HPDE6-E6E7 (cell line): ENCODE results near the gene OSBPL2.

Experiments used
- DNase-seq: peaks from one replicate; pipeline ENCODE4 v3.0.0; 2011; ENCODE audit warnings: missing footprints; ENCODE audit errors: extremely low spot score

The OSBPL2 gene

DNA sequence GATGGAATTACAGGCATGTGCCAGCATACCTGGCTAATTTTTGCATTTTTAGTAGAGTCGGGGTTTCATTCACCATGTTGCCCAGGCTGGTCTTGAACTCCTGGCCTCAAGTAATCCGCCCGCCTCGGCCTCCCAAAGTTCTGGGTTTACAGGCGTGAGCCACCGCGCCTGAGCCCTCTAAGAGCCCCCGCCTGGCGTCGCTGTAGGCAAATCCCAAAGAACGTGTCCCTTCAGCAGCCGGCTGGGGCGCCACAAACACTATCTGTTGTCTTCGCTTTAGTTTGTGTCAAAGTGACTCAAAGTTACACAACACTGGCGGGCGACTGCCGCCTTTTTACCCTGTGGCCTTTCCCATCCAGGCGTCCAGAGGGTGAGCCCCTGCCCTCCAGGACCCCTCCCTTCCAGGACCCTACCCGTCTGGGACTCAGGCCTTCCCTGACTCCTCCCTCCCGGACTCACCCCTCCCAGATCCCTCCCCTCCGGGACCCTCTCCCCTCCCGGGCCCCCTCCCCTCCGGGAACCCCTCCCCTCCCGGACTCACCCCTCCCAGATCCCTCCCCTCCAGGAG, 63.5 kb downstream of the OSBPL2 start:
- peak; percentile 96 for DNase-seq

DNA sequence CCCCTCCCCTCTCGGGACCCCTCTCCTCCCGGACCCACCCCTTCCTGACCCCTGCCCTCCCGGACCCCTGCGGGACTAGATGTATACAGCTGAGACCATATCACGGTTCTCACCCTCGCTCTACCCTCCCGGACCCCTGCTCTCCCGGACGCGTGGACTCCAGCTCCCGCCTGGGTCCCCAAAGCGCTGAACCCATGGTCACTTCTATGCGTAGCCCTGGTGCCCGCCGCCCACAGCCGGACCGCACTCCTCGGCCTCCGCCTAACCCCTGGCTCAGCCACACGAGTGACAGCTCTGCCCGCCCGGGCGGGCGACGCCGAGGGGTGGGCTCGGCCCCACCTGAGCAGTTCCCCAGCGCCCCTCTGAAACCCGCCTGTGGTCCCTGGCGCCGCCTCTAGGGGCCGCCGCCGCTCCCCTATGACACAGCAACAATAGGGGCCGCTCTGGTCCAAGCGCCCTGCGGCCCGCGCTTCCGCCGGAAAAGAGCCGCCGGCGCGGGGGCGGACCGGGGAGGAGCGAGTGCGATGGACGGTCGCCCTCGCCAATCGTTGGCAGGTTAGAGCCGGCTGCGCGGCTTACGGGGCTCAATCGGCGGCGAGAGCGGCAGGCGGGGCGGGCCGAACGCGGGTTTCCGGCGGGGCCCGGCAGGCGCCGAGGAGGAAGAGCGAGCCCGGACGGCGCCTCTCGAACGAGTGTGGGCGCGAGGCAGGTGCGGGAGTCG, 64.2 kb downstream of the OSBPL2 start, which contains the start of gene ADRM1:
ADRM1 (plus strand) TSS at position 657 of the 721 bp plus-strand sequence. CDS start 572 bp downstream, outside the sequence.
- DNase-seq = peak; percentile 99

DNA sequence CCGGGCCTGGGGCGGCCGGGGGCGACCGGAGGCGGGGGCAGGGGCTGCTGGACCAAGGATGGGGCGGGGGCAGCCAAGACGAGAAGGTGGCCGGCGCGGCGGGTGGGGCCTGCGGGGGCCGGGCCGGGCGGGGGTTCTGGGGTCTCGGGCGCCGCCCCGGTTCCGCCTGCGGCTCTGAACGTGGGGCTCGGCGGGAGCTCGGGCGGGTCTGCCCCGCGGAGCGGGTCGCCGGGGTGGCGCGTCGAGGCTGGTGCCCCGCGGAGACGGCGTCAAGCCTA, 64.7 kb downstream of the OSBPL2 start:
- no peak for DNase-seq

DNA sequence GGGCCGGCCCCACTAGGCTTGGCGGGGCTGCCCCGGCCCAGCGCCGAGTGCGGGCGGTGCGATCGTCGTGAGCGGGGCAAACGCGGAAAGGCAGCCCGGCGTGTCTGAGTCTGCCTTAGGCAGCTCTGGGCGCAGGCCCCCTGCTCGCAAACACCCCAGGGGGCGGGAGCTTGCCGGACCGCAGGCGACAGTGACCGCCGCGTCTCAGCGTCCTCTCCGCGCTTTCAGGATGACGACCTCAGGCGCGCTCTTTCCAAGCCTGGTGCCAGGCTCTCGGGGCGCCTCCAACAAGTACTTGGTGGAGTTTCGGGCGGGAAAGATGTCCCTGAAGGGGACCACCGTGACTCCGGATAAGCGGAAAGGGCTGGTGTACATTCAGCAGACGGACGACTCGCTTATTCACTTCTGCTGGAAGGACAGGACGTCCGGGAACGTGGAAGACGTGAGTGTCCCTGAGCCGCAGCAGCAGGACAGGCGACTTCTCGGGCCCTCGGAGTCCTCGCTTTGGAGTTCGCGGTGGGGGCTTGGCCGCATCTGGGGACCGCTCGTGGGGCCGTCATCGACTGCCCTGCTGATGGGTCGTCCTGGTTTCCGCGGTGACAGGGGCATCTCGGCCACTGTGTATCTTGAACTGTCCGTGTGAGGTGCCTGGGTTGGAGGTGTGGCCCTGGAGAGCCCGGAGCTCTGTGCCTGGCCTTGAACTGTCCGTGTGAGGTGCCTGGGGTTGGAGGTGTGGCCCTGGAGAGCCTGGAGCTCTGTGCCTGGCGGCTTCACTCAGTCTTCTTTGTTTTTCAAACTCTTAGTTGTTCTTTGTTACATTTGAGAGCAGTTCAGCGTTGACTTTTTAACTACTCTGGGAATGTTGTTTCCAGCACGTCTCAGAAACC, 65.3 kb downstream of the OSBPL2 start:
- no peak for DNase-seq

DNA sequence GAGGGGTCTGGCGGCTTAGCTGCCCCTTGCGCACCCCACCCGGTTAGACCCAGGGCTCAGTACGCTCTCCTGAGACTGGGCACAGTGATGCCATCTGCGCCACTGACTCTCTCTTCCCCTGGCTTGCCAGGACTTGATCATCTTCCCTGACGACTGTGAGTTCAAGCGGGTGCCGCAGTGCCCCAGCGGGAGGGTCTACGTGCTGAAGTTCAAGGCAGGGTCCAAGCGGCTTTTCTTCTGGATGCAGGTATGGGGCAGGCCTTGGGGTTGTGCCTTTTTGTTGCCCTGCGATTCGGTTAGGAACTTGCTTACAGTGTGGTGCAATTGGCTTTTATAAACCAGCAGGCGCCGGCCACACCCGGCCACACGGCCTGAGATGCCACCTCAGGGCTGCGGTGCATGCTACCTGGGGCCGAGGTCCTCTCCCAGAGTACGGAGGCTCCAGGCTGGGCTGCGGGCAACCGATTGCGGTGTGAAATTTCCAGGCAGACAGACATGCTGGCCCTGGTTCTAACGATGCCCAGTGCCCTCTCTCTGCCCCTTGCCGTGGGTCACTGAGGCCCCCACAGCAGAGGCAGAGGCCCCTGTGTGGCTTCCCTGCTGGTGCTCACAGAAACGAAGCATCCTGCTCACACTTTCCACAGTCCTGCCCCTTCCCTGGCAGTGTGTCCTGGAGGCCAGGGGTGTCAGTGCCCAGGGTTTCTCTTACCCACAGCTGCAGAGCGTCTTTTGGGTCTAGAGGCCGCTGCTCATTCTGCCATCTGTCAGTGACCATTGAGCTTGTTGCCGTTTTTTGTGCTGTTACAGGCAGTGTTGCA, 66.2 kb downstream of the OSBPL2 start:
- DNase-seq = no peak

DNA sequence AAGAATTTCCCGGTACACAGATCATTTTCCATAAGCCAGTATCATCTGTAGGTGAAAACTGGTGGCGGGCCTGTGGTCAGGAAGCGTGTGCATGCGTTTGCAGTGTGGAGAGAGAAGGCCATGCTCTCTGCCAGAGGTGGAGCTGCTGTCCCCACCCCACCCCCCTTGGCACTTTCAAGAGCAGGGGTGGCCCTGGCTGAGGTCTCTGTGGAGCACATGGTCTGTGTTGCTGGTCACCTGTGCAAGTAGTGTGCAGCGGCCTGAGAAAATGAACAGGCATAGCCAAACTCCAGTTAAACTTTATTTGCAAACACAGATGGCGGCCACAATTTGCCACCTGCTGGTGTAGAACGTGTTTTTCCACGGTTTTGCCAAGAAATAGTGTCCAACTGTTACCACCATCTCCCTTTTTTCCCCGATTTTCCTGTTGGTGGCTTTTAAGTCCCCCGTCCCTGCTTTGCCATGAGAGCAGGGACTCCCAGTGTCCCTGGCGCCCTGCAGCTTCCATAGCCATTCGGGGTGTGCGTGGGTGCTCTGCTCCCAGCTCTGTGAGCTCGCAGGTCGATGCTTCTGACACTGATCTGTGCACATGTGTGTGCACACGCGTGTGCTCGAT, 66.9 kb downstream of the OSBPL2 start:
- DNase-seq = peak; percentile 52

DNA sequence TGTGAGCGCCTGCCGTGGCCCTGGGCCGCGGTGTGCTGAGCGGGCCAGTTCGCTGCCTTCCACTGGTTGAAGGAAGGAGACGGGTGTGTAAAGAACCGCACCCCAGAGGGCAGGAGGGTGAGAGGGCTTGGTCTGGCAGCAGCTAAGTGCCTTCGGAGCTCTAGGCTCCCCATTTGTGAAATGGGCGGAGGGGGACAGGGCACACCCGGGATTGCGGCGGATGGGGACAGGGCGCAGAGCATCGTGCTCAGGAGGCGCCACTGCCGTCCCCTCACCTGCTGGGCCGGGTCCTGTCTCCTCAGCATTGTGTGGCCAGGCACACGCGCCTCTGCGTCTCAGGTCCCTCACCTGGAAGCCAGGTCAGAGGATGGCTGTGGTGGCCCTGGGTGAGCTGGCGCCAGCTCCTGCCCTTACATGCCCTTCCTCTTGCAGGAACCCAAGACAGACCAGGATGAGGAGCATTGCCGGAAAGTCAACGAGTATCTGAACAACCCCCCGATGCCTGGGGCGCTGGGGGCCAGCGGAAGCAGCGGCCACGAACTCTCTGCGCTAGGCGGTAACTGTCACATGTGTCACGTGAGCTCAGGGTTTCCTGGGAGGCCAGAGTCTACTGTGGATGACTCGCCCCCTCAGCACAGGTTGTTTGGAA, 67.6 kb downstream of the OSBPL2 start:
- peak; percentile 58 for DNase-seq

DNA sequence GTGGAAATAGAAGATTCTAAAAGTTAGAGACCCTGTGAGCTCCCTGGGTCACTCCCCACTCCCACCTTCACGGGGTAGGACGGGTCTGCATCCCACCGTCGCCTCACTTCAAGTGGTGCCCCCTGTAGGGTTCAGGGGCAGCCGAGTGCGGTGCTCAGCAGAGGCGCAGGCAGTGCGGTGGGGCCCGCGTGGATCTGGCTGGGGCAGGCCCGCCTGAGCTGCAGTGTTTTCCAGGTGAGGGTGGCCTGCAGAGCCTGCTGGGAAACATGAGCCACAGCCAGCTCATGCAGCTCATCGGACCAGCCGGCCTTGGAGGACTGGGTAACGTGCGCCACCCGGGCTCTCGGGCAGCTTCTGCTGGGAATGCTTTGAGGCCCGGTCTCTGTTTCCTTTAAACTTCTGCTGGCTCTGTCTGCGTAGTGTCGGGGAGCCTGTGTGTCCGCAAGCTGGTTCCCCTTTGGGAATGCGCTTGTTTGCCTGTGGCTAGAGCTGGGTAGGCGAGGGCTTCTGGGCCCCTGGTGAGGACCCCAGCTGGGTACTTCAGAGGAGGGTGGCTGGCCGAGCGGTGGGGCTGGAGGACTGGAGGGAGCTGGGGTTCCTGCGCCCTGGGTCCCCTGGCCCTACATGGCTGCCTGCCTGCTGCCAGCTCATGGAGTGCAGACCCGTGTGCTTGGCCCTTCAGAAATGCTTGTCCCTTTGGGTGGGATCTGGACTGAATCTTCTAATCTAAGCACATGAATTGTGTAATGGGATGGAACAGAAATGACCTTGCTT, 68.3 kb downstream of the OSBPL2 start:
- no peak for DNase-seq

DNA sequence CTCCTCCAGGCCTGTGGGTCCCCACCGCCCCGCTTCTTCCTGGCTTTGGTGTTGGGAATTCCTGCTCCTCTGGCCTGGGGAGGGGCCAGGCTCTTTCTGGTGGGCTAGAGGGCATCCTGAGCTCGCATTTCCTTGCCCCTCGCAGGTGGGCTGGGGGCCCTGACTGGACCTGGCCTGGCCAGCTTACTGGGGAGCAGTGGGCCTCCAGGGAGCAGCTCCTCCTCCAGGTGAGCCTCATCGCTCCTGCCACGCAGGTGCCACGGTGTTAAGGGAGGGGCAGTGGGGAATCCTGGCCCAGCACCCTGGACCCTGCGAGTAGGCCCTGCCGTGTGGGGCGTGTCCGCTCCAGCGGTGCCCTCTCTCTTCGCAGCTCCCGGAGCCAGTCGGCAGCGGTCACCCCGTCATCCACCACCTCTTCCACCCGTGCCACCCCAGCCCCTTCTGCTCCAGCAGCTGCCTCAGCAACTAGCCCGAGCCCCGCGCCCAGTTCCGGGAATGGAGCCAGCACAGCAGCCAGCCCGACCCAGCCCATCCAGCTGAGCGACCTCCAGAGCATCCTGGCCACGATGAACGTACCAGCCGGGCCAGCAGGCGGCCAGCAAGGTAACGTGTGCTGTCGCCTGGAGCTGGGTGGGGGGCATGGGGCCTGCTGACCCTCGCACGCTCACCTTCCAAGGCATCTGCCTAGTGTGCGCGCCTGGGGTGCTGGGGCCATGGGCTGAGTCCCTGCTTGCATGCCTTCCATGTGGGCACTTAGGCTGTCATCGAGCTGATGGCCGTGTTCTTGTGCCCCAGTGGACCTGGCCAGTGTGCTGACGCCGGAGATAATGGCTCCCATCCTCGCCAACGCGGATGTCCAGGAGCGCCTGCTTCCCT, 69.1 kb downstream of the OSBPL2 start:
- no peak for DNase-seq

DNA sequence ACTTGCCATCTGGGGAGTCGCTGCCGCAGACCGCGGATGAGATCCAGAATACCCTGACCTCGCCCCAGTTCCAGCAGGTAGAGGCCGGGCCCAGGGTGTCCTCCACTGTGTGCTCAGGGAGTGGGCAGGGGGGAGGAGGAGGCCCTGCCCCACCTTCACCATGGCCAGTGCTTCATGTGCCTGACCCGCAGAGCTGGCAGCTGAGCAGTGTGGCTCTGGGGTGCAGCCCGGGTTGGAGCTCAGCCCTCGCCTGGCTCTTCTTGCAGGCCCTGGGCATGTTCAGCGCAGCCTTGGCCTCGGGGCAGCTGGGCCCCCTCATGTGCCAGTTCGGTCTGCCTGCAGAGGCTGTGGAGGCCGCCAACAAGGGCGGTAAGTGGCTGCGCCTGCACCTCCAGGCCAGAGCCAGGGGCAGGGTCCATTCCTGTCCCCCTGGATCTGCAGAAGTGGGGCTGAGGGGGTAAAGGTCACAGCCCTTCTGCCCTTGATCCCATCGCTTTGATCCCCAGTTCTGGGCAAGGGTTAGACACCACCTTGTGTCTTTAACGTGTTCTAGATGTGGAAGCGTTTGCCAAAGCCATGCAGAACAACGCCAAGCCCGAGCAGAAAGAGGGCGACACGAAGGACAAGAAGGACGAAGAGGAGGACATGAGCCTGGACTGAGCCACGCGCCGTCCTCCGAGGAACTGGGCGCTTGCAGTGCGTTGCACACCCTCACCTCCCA, 69.9 kb downstream of the OSBPL2 start:
- DNase-seq = no peak

DNA sequence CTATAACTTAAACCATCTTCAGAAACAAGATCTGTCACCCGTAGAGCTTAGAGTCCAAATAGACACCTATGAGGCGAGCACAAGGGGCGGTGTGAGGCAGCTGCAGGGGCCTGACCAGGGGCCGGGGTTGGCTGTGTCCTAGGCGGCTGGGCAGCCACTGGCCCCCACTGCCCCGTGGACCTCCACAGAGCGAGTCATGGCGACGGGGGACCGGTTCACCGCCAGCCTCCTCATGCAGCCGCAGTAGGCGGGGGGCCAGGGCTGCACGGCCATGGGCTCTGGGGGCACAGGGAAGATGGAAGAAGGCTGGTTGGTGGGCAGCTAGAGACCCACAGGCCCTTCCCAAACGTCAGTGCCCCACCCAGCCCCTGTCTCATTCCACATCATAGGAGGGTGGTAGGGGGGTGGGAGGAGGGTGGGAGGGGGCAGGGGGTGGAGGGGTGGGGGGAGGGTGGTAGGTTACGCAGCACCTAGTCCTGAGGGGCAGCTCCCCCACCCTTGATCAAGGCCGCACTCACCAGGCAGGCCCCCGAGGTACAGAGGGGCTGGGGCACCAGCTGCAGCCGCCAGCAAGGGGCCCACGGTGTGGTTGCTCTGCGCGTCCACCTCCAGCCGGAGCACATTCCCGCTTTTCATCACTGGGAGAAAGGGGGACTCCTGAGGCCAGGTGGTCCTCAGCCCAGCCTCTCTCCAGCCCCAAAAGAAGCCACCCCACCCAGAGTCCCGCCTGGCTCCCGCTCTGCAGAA, 71.0 kb downstream of the OSBPL2 start:
- no peak for DNase-seq

DNA sequence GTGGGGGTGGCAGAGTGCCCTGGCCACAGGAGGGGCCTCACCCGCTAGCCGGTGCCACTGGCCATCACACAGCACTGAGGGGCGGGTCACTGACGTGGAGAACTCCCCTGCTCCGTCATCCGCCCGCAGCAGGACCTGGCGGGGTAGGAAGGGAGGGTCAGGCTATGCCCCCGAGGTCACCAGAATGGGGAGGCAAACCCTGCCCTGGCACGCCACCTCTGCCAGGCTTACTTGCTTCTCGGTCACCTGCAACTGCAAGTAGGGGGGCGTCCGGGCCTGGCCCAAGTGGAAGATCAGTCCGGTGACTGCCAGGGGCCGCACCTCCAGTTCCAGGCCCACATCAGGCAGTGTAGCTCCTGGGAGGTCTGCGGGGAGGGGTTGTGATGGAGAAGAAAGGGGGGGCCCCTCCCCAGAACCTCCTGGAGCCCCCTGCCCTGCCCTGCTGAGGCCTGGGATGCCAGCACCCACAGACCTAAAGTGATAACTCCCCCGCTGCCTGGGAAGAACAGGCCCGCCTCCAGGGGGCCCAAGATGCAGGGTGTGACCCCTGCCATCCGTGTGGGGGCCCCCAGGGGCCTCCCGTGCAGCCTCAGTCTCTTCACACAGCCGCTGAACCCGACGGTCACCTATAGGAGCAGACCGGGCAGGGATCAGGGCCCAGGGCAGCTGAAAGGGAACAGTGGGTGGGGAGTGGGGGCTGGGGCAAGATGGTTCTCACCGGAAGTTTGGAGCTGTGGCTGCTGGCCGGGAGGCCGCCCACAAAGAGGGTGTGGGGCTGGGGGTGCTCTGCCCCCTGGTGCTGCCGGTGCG, 71.8 kb downstream of the OSBPL2 start:
- no peak for DNase-seq

DNA sequence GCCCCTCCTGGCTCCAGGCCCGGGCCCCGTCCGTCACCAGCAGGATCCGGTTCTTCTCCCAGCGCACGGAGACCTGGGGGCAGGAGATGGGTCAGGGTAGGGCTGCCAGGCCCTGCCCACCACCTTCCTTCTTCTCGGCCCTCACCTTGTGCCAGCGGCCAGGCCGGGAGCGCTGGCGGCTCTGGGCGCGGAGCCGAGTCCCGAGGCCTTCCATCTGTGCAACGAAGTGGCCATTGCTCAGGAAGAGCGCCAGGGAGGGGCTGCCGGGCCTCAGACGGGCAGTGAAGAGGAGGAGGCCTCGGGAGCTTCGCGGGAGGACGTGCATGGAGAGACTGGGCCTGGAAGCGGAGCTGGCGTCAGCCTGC, 72.4 kb downstream of the OSBPL2 start:
- no peak for DNase-seq

DNA sequence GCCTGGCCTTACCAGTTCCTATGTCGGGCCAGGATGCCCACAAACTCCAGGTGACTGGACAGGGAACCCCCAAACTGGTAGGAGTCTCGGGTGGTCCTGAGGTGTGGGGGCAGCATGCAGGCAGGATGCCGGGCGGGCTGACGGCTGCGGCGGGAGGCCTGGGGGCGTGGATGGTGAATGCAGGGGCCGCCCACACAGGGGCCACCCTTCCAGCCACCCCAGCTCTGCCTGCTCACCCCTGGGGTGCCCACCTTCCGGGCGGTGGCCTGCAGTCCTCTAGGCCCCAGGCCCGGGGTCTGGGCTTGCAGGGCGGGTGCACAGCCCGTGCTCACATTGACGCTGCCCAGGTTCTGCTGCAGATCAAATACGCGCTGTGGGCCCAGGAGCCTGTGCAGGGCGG, 72.8 kb downstream of the OSBPL2 start:
- DNase-seq = no peak

DNA sequence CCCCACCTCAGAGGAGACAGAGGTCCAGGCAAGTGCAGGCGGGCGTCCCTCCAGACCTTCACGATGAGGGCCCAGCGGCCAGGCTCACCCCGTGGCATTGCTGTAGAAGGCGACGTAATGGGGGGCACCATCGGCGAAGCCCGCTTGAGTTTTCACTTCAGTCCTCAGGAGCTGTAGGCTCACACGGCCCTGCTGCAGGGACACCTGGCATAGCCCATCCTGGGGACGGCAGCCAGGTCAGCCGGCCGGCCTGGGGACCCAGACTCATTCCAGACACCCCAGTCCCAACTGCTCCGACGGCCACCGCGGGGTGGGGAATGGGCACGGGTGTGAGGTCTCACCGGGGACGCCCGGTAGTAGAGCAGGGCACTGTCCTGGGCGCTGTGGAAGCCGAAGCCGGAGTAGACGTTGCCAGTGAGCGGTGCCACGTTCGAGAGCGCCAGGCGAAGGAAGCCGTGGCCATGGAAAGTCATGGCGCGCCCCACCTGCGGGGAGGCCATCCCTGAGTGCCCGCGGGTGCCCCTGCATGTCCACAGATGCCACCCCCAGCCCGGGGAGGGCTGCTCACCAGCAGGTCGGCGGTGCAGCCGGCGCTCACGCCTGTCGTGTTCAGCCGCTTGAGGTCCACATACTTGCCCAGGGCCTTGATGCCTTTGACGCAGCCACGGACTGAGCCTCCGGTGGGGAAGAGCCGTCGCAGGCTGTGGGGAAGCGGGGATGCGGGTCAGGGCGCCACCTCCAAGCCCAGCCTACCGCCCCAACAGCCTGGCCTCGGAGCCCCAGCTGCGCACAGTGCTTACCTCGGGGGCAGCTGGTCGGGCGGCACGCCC, 73.7 kb downstream of the OSBPL2 start:
- no peak for DNase-seq

DNA sequence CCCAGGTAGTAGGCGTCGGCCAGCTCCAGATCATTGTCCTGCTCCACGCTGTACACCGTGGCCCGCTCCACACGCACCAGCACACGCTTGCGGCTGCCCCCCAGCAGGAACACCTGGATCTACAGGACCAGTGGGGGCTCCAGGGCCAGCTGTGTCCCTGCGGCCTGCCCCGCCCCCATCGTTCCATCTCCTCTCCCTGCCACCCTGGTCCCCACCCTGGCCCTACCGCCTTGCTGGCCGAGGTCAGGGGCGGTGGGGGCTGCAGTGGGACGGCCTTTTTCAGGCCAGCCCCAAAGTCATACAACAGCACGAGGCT, 74.3 kb downstream of the OSBPL2 start:
- DNase-seq = no peak
